GM23248 (cell line): ENCODE data around the gene TRAF7. TPM values are rescaled to one million over a fixed set of nuclear protein-coding genes. Genes with fewer than 3 reads are reported as not detected.
A peak's percentile ranks its signal among the peaks of the same experiment; 100 is the strongest.
"Not testable (repeated sequence)": the region's sequence is repeated elsewhere in the genome, so short reads cannot be mapped to it uniquely, and the experiment has no call there.

Experiments
- DNase-seq: peaks from one replicate; pipeline ENCODE4 v3.0.0-alpha.2; 2015
- H2AFZ ChIP-seq: fragments of 200-600 bp; sonication (generic); 2 replicates; pipeline ENCODE4 v1.6.1; 2016; ENCODE audit warnings: antibody characterized with exemption
- H3F3A ChIP-seq: fragments of 200-600 bp; sonication (generic); 2 replicates; pipeline ENCODE4 v1.6.1; 2016; ENCODE audit warnings: mild to moderate bottlenecking, antibody characterized with exemption, mixed run types; ENCODE audit not compliant: insufficient read depth
- H3K27ac ChIP-seq: fragments of 200-600 bp; sonication (generic); 2 replicates; pipeline ENCODE4 v1.5.1; 2016; ENCODE audit warnings: mild to moderate bottlenecking
- H3K27me3 ChIP-seq: fragments of 200-600 bp; sonication (generic); replicated peaks from 2 replicates; pipeline ENCODE4 v1.6.1; 2016; ENCODE audit warnings: mild to moderate bottlenecking; ENCODE audit not compliant: insufficient read depth
- H3K36me3 ChIP-seq: fragments of 200-600 bp; sonication (generic); 2 replicates; pipeline ENCODE4 v1.6.1; 2016; ENCODE audit warnings: low read depth, mild to moderate bottlenecking
- H3K4me1 ChIP-seq: fragments of 200-600 bp; sonication (generic); 2 replicates; pipeline ENCODE4 v1.6.1; 2016; ENCODE audit warnings: mild to moderate bottlenecking; ENCODE audit not compliant: insufficient read depth
- H3K4me2 ChIP-seq: fragments of 200-600 bp; sonication (generic); one replicate; pipeline ENCODE4 v1.6.1; 2016; ENCODE audit warnings: mild to moderate bottlenecking; ENCODE audit not compliant: unreplicated experiment
- H3K4me3 ChIP-seq: fragments of 200-600 bp; sonication (generic); 2 replicates; pipeline ENCODE4 v1.5.1; 2016; ENCODE audit warnings: mild to moderate bottlenecking
- H3K79me2 ChIP-seq: fragments of 200-600 bp; sonication (generic); 2 replicates; pipeline ENCODE4 v1.6.1; 2016; ENCODE audit warnings: mild to moderate bottlenecking; ENCODE audit not compliant: insufficient read depth
- H3K9ac ChIP-seq: fragments of 200-600 bp; sonication (generic); 2 replicates; pipeline ENCODE4 v1.6.1; 2016; ENCODE audit warnings: mild to moderate bottlenecking
- H3K9me2 ChIP-seq: fragments of 200-600 bp; sonication (generic); 2 replicates; pipeline ENCODE4 v1.6.1; 2016; ENCODE audit warnings: mixed run types, mild to moderate bottlenecking, moderate library complexity; ENCODE audit not compliant: insufficient read depth
- H3K9me3 ChIP-seq: fragments of 200-600 bp; sonication (generic); one replicate; pipeline ENCODE4 v1.6.1; 2017; ENCODE audit warnings: low read depth
- H4K20me1 ChIP-seq: fragments of 200-600 bp; sonication (generic); 2 replicates; pipeline ENCODE4 v1.6.0; 2016; ENCODE audit not compliant: insufficient read depth
- EZH2 ChIP-seq: fragments of 200-600 bp; sonication (generic); IDR thresholded peaks from 2 replicates; pipeline ENCODE4 v1.6.1; 2018; ENCODE audit warnings: antibody characterized with exemption, mild to moderate bottlenecking; ENCODE audit not compliant: insufficient read depth, poor library complexity, severe bottlenecking
- EZH2phosphoT487 ChIP-seq: fragments of 200-600 bp; sonication (generic); IDR thresholded peaks from 2 replicates; pipeline ENCODE4 v1.6.1; 2018; ENCODE audit warnings: antibody characterized with exemption, moderate library complexity, mild to moderate bottlenecking, low read depth; ENCODE audit not compliant: insufficient read depth
- WGBS, 2 experiments: methylation state at CpG; one replicate each; pipeline ENCODE4 v1.1.6; 2015 to 2017; ENCODE audit warnings: low lambda C conversion rate in 2 of 2, low coverage in 1 of 2; ENCODE audit errors: missing lambda C conversion rate in 2 of 2; 5-methylcytosine and 5-hydroxymethylcytosine counted together
- in situ Hi-C: fragments of 300-500 bp; cut with MboI; formaldehyde crosslinking; loops from 2 replicates; pipeline ENCODE4 v1.15.0; 2020
- polyA plus RNA-seq: library from polyadenylated mRNA; unstranded; fragments of >200 nt; fragmentation: Nextera tagmentation; extraction: Ambion mirVana; gene quantifications from 2 replicates; pipeline ENCODE4 v1.2.1, GENCODE V29; 2016
- total RNA-seq: library from RNA; depleted of rRNA; stranded (reverse); fragments of >200 nt; shearing (Covaris generic); gene quantifications from 2 replicates; pipeline ENCODE4 v1.2.3, GENCODE V29; 2014

The TRAF7 gene
- total and polyA plus RNA-seq, 2 experiments from 2014 or later = 29.3 to 72.7 TPM

- Histone ChIP-seq H3K9me2 (no peaks in the 10 kb centered on the region), H3K36me3 (no peaks in the 10 kb centered on the region), H3K27ac (peak overlapping the region; percentile 70), H3K79me2 (peaks cover 90% of the 10 kb centered on the region), H3K4me2 (no peak overlapping the region), H3K9me3 (no peaks in the 10 kb centered on the region), H3K27me3 (no peaks in the 10 kb centered on the region), H3K9ac (peak overlapping the region; percentile 53), H2AFZ (no peak overlapping the region), H3K4me3 (no peak overlapping the region), H4K20me1 (no peaks in the 10 kb centered on the region), H3F3A (0 out of 2 replicates have a peak, but pooled peaks cover 11% of the 10 kb centered on the region), H3K4me1 (peaks cover 36% of the 10 kb centered on the region)
- TF ChIP-seq EZH2 (no peak), EZH2phosphoT487 (no peak)
- peak; percentile 45 for DNase-seq
- 28 to 30% methylated on average over 10 to 19 of the region's 19 CpGs for WGBS, 2 experiments
- in situ Hi-C loops = no loop called here
Measured at GRCh38 chr16:2121853-2122252, 33.7 kb upstream of the TRAF7 start.

- in situ Hi-C loops = no loop called here
- WGBS, 2 experiments = 64 to 74% methylated on average over 10 to 17 of the region's 17 CpGs
- 0 out of 2 replicates have a peak, but pooled peaks cover 12% of the 10 kb centered on the region for H3F3A ChIP-seq
- H3K9ac ChIP-seq = no peak overlapping the region; the same call in 1 of the 2 replicates
- H3K36me3 ChIP-seq = no peaks in the 10 kb centered on the region
- H3K79me2 ChIP-seq = peaks cover 90% of the 10 kb centered on the region
- DNase-seq = no peak
- no peak overlapping the region for H3K27ac ChIP-seq
- H3K9me3 ChIP-seq = no peaks in the 10 kb centered on the region
- no peak overlapping the region for H3K4me3 ChIP-seq
- no peaks in the 10 kb centered on the region for H3K27me3 ChIP-seq
- H4K20me1 ChIP-seq = no peaks in the 10 kb centered on the region
- TF ChIP-seq EZH2 (no peak), EZH2phosphoT487 (no peak)
- no peak overlapping the region for H3K4me2 ChIP-seq
- no peak overlapping the region for H2AFZ ChIP-seq
- H3K4me1 ChIP-seq = peaks cover 41% of the 10 kb centered on the region
- no peaks in the 10 kb centered on the region for H3K9me2 ChIP-seq
Measured at GRCh38 chr16:2122429-2122828, 33.2 kb upstream of the TRAF7 start.

- H3K4me3 ChIP-seq, in situ Hi-C loops, H3K9ac ChIP-seq, H3K4me2 ChIP-seq, H3K36me3 ChIP-seq, H3K9me2 ChIP-seq, H4K20me1 ChIP-seq, H2AFZ ChIP-seq, H3K27ac ChIP-seq, H3K27me3 ChIP-seq, H3K9me3 ChIP-seq, DNase-seq: not testable (repeated sequence)
- WGBS, 2 experiments = 62% methylated on average over 8 to 11 of the region's 26 CpGs
- Histone ChIP-seq H3K79me2 (peaks cover 89% of the 10 kb centered on the region), H3K4me1 (peaks cover 44% of the 10 kb centered on the region), H3F3A (0 out of 2 replicates have a peak, but pooled peaks cover 12% of the 10 kb centered on the region)
Measured at GRCh38 chr16:2122934-2123683, 32.5 kb upstream of the TRAF7 start.

GRCh38 chr16:2123706-2124376 lies 31.7 kb upstream of the TRAF7 start:
- in situ Hi-C loops, H3K36me3 ChIP-seq, H3K9me3 ChIP-seq, H3K27me3 ChIP-seq, H3K9me2 ChIP-seq, H2AFZ ChIP-seq, H4K20me1 ChIP-seq: not testable (repeated sequence)
- Histone ChIP-seq H3K9ac (peak overlapping the region; percentile 68), H3F3A (peaks cover 18% of the 10 kb centered on the region; the same call in 1 of the 2 replicates), H3K79me2 (peaks cover 93% of the 10 kb centered on the region), H3K4me2 (peak overlapping the region; percentile 50), H3K4me3 (peak overlapping the region; percentile 49), H3K27ac (peak overlapping the region; percentile 68), H3K4me1 (peaks cover 50% of the 10 kb centered on the region)
- 11 to 35% methylated on average over 11 to 24 of the region's 27 CpGs for WGBS, 2 experiments
- DNase-seq = peak; percentile 34

- H3K36me3 ChIP-seq, H4K20me1 ChIP-seq, in situ Hi-C loops, H2AFZ ChIP-seq, H3K27me3 ChIP-seq, H3K9me2 ChIP-seq, DNase-seq, H3K9me3 ChIP-seq: not testable (repeated sequence)
- H3K4me3 ChIP-seq = peak overlapping the region; percentile 49
- peaks cover 20% of the 10 kb centered on the region; the same call in 1 of the 2 replicates for H3F3A ChIP-seq
- H3K4me2 ChIP-seq = peak overlapping the region; percentile 50
- H3K79me2 ChIP-seq = peaks cover 93% of the 10 kb centered on the region
- H3K9ac ChIP-seq = peak overlapping the region; percentile 68
- WGBS, 2 experiments = 3 to 5% methylated on average over 9 of the region's 11 CpGs
- H3K4me1 ChIP-seq = peaks cover 52% of the 10 kb centered on the region
- peak overlapping the region; percentile 68 for H3K27ac ChIP-seq
Measured at GRCh38 chr16:2124377-2124693, 31.2 kb upstream of the TRAF7 start.

GRCh38 chr16:2124694-2125444 lies 30.7 kb upstream of the TRAF7 start:
- Histone ChIP-seq H3K9ac (peak overlapping the region; percentile 68), H3K4me3 (peak overlapping the region; percentile 49), H3K27ac (peak overlapping the region; percentile 68), H3K4me1 (peaks cover 52% of the 10 kb centered on the region), H3K4me2 (peak overlapping the region; percentile 52), H3F3A (peaks cover 20% of the 10 kb centered on the region; the same call in 1 of the 2 replicates), H3K79me2 (peaks cover 93% of the 10 kb centered on the region)
- H3K9me2 ChIP-seq, H2AFZ ChIP-seq, H4K20me1 ChIP-seq, H3K36me3 ChIP-seq, in situ Hi-C loops, H3K9me3 ChIP-seq, H3K27me3 ChIP-seq: not testable (repeated sequence)
- WGBS, 2 experiments = 0 to 2% methylated on average over 27 of the region's 37 CpGs
- DNase-seq = peak; percentile 75
